Measurements from ENCODE around the gene EEF1AKMT4.

DNA sequence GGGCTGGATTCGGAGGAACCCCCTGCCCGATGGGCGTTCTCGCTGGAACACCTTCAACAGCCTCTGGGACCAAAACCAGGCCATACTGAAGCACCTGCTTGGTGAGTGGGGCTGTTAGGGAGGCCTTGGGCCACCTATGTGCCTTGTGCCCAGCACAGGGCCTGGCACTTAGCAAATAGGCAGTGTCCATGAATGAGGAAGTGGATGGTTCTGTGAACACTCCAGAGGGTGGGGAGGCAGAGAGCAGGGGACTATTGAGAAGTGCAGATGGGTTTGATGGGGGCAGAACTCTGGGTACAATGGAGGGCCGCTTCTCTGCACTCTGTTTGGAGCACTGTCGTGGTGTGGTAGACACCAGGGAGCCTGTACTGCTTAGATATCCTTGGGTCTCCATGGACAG, 27.9 kb downstream of the EEF1AKMT4 start:
- TF ChIP-seq, protein P1, sequence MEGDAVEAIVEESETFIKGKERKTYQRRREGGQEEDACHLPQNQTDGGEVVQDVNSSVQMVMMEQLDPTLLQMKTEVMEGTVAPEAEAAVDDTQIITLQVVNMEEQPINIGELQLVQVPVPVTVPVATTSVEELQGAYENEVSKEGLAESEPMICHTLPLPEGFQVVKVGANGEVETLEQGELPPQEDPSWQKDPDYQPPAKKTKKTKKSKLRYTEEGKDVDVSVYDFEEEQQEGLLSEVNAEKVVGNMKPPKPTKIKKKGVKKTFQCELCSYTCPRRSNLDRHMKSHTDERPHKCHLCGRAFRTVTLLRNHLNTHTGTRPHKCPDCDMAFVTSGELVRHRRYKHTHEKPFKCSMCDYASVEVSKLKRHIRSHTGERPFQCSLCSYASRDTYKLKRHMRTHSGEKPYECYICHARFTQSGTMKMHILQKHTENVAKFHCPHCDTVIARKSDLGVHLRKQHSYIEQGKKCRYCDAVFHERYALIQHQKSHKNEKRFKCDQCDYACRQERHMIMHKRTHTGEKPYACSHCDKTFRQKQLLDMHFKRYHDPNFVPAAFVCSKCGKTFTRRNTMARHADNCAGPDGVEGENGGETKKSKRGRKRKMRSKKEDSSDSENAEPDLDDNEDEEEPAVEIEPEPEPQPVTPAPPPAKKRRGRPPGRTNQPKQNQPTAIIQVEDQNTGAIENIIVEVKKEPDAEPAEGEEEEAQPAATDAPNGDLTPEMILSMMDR (conservative IDR thresholded peaks at IDR 0.05; ENCODE audit: low read depth, low read length) = no peak
- TF ChIP-seq EZH2 (IDR thresholded peaks at IDR 0.05; ENCODE audit: borderline replicate concordance, low read depth, low read length, poor library complexity, severe bottlenecking) = no peak
